Amniotic epithelial cell (primary cell): ENCODE results near the gene MAS1L.
"Not testable (repeated sequence)": the region's sequence is repeated elsewhere in the genome, so short reads cannot be mapped to it uniquely, and the experiment has no call there.

Source experiments
- DNase-seq: peaks from one replicate; pipeline ENCODE4 v3.0.0-alpha.2; 2010; ENCODE audit warnings: low read depth

The MAS1L gene

GRCh38 chr6:29479560-29479959 is 8.2 kb downstream of the MAS1L start:
- DNase-seq: no peak

GRCh38 chr6:29478740-29479139 is 9.0 kb downstream of the MAS1L start:
- DNase-seq: no peak

DNA sequence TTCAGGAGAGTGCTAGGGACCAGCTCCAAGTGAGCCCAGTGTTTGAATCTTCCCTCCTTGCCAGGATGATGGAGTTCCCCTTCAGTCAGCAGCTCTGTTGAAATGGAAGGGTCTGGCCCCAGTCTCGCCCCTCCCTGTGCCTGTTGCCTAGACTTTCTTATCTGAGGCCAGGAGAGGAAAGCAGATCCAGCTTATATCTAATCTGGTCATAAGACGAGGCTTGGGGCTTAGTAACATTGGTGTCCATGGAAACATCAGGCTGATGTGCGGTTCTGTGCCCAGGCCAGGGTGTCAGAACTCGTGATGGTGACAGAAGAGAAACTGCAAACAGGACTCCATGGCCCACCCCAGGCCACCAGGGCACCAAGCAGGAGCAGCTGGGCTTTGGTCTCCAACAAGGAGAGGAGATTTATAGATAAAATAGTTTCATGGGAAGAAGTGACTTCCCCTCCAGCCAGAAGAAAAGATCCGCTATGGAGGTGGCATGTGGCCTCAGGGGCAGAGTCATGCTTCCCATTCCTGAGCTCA is 9.8 kb downstream of the MAS1L start:
- DNase-seq: no peak

- no peak for DNase-seq
Measured at GRCh38 chr6:29474996-29475395, 12.8 kb downstream of the MAS1L start.

DNA sequence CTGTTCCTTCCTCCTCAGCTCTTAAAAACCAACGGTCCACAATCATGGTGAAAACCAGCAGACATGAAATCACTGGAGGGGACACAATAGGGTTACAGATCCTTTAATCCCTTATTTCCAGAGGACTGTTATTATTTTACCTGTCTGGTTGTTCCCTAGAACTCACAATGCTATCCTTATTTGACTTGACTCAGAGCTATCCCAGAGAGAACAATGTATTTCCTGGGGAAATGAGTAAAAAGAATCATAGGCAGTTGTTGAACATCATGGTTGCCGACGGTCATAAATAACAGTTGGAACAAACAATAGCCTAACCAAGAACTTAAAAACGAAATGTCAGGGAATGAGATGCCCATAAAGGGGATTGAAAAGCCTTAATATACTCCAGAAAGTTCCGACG is 21.5 kb downstream of the MAS1L start:
- no peak for DNase-seq

DNA sequence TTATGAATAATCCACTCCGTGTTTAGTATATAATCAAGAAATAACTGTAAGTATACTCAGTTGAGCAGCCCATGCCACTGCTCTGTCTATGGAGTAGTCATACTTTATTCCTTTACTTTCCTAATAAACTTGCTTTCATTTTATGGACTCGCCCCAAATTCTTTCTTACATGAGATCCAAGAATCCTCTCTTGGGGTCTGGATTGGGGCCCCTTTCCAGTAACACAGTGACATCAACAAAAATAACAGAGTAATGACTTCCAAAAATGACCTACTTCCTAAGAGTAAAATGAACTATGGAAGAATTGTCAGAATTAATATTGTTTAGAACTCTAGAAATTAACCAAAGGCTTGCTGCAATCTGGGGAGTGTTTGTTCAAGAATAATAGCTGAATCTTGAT is 22.0 kb downstream of the MAS1L start:
- DNase-seq: no peak

GRCh38 chr6:29465279-29465678 is 22.5 kb downstream of the MAS1L start:
- DNase-seq: no peak

DNA sequence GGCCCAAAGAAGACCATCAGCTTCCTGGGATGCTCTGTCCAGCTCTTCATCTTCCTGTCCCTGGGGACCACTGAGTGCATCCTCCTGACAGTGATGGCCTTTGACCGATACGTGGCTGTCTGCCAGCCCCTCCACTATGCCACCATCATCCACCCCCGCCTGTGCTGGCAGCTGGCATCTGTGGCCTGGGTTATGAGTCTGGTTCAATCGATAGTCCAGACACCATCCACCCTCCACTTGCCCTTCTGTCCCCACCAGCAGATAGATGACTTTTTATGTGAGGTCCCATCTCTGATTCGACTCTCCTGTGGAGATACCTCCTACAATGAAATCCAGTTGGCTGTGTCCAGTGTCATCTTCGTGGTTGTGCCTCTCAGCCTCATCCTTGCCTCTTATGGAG is 25.7 kb downstream of the MAS1L start:
- no peak for DNase-seq

- DNase-seq: no peak
Measured at GRCh38 chr6:29461021-29461814, 26.5 kb downstream of the MAS1L start.

DNA sequence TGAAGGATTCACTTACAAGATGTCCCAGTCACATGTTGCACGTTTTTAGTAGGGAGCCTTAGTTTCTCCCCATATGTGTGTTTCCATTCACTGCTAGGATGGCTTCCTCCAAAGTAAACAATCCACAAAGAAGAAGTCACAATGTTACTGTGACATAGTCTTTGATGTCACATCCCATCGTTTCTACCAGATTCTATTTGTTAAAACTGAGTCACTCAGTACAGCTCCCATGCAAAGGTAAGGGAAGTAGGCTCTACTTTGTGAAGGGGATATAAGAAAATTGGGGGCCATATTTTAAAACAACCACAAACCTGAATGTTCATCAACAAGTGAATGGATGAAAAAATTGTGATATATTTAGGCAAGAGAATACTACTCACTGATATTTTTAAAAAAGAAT is 30.8 kb downstream of the MAS1L start, which contains the start of the genes OR11A1 and OR2H1:
OR11A1 (minus strand) TSS at position 101 of the 400 bp plus-strand sequence. CDS start 29,430 bp downstream, outside the sequence.
OR2H1 (plus strand) TSS at position 185 of the 400 bp plus-strand sequence. CDS start 4,615 bp downstream, outside the sequence.
- DNase-seq: no peak

DNA sequence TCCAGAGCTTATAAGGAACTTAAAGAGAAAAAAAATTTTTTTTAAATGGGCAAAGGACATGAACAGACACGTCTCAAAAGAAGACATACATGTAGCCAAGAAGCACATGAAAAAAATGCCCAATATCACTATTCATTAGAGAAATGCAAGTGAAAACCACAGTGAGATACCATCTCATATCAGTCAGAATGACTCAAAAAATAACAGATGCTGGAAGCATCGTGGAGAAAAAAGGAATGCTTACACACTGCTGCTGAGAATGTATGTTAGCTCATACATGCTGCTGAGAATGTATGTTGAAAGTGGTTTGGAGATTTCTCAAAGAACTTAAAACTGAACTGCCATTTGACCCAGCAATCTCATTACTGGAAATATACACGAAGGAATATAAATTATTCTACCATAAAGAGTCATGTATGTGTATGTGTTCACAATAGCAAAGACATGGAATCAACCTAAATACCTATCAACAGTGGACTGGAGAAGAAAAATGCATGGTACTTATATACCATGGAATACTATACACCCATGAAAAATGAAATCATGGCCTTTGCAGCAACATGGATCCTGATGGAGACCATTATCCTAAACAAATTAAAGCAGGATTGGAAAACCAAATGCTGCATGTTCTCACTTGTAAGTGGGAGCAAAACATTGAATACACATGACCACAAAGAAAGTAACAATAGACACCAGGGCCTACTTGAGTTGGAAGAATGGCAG is 36.1 kb downstream of the MAS1L start:
- no peak for DNase-seq

- no peak for DNase-seq
Measured at GRCh38 chr6:29447670-29448069, 40.1 kb downstream of the MAS1L start.

GRCh38 chr6:29444031-29444430 is 43.7 kb downstream of the MAS1L start:
- not testable (repeated sequence) for DNase-seq

DNA sequence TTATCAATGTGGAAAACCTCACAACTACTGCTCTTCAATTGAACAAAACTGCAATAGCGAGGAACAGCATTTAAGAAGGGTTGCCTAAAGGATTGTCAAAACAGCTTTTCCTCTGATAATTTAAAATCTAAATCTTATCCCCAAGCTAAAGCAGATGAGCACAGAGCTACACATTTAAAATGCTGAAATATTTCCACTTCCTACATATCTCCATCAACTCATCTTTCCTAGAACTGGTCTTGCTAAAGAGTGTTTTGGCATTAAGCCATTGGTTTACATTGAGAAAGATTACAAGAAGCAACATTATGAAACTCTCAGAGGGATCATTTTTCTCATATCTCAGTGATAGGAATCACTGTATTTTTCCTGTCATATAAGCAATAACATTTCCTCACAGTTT is 45.0 kb downstream of the MAS1L start:
- no peak for DNase-seq

DNA sequence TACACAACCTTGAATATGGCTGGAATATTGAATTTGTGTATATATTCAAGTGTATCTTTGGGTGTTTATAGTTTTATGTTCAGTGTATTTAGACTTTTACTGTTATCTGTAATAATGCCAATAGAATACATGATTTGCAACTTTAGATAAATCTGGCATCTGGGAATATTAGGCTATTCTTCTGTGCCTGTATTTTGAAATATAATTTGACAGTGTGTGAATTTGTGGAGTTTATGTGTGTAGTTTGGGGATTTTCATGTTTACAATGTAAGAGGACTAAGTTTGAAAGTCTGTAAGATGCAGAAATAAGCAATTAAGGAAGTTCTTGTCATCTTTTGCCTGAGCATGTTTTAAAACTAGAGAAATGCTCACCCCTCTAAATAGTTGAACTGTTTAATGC is 48.8 kb downstream of the MAS1L start, which contains the start of gene OR10C1:
OR10C1 (plus strand) TSS at position 301 of the 400 bp plus-strand sequence. CDS start 710 bp downstream, outside the sequence.
- no peak for DNase-seq

DNA sequence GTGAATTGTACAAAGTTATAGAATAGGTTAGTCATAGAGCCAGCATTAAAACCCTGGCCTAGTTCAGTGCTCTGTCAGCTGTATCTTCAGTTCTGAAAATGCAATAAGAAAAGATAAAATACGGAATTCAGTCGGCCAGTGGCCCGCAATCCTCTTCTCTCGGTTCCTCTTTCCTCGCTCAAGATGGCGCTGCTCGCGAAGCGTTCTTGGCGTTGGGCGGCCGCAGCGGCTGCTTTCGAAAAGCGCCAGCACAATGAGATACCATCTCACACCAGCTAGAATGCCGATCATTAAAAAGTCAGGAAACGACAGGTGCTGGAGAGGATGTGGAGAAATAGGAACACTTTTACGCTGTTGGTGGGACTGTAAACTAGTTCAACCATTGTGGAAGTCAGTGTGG is 51.0 kb downstream of the MAS1L start:
- DNase-seq: not testable (repeated sequence)
